Upper lobe of left lung (tissue), 4 donors: ENCODE measurements around the gene LRCH1.

Source experiments
- EP300 ChIP-seq, 4 donors: sonication (generic); formaldehyde crosslinking; IDR thresholded peaks; one replicate each; pipeline ENCODE4 v1.5.1; 2017; ENCODE audit warnings: antibody characterized with exemption in 4 of 4, control low read depth in 2 of 4
- POLR2A ChIP-seq, 4 donors: fragments of 450-650 bp; IDR thresholded peaks; one replicate each; pipeline ENCODE4 v1.5.1; 2016 to 2017; ENCODE audit warnings: antibody characterized with exemption in 4 of 4, mild to moderate bottlenecking in 2 of 4

DNA sequence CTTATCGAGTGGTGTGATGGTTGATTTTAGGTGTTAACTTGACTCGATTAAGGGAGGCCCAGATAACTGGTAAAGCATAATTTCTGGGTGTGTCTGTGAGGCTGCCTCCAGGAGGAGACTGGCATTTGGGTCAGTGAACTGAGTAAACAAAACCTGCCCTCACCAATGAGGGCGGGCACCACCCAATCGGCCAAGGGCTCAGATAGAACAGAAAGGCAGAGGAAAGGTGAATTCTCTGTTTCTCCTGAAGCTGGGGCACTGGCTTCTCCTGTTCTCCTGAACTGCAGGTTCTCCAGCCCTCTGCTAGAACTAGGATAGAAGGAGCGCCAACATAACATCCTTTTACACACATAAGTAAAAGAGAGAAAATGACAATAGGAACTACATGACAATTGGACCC, 208.9 kb downstream of the LRCH1 start:
- no peak for TF ChIP-seq POLR2A (IDR thresholded peaks at IDR 0.05)
- TF ChIP-seq EP300 (IDR thresholded peaks at IDR 0.05), result no peak
